Adrenal gland (tissue), 5 donors: ENCODE measurements around the gene PIK3R1.

Experiments used
- POLR2A ChIP-seq, 2 donors: fragments of 450-650 bp; IDR thresholded peaks; one replicate each; pipeline ENCODE4 v1.6.1; 2017; ENCODE audit warnings: antibody characterized with exemption in 2 of 2, mild to moderate bottlenecking in 2 of 2, moderate library complexity in 1 of 2
- TF ChIP-seq, protein P1 (sequence below), 6 experiments: fragments of 450-650 bp in 4 of 6; fragments of 200-600 bp in 2 of 6; sonication (generic) in 1 of 6; IDR thresholded peaks; 1 replicate in 5 of 6; 2 replicates in 1 of 6; pipeline versions ENCODE4 v1.5.1 to v1.8.0; 2016 to 2021; ENCODE audit warnings: antibody characterized with exemption in 6 of 6, mild to moderate bottlenecking in 2 of 6, moderate library complexity in 1 of 6
- donor health status: DM: no; HTN: no; CAD: no.

DNA sequence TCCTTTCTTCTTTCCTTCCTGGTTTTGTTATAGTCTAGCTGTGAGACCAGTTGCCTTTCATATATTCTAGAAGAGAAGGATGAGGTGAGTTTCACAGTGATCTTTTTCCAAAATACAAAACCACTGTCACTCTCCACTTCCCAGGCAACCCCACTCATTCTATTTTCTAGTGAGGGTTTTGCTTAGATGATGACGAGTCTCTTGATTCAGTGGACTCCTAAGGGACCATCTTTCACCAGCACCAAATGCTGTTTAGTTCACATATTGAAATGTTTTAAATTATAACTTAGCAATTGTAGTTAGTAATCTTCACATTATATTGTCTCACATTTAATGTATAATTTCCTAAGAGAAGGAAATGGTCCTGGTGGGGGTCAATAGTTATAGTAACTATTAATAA lies 25.2 kb downstream of the PIK3R1 start:
- no peak for TF ChIP-seq POLR2A (IDR thresholded peaks at IDR 0.05)
- TF ChIP-seq, protein P1, sequence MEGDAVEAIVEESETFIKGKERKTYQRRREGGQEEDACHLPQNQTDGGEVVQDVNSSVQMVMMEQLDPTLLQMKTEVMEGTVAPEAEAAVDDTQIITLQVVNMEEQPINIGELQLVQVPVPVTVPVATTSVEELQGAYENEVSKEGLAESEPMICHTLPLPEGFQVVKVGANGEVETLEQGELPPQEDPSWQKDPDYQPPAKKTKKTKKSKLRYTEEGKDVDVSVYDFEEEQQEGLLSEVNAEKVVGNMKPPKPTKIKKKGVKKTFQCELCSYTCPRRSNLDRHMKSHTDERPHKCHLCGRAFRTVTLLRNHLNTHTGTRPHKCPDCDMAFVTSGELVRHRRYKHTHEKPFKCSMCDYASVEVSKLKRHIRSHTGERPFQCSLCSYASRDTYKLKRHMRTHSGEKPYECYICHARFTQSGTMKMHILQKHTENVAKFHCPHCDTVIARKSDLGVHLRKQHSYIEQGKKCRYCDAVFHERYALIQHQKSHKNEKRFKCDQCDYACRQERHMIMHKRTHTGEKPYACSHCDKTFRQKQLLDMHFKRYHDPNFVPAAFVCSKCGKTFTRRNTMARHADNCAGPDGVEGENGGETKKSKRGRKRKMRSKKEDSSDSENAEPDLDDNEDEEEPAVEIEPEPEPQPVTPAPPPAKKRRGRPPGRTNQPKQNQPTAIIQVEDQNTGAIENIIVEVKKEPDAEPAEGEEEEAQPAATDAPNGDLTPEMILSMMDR (IDR thresholded peaks at IDR 0.05), result no peak
